ENCODE data around the gene MAB21L4.

Gene MAB21L4

GRCh38 chr2:240928476-240929363 lies 32.8 kb upstream of the MAB21L4 start:
- no peak for TF ChIP-seq CTCF (IDR thresholded peaks at IDR 0.05; ENCODE audit: low read depth, low read length, missing control alignments)
- no peak for DNase-seq (ENCODE audit: extremely low read depth, low read depth)
- no peak overlapping the region for H3K4me3 ChIP-seq (replicated peaks; ENCODE audit: low read depth, low read length)

GRCh38 chr2:240927390-240927781 lies 31.4 kb upstream of the MAB21L4 start:
- H3K4me3 ChIP-seq (replicated peaks; ENCODE audit: low read depth, low read length) = no peak overlapping the region
- DNase-seq (ENCODE audit: extremely low read depth, low read depth) = no peak
- no peak for TF ChIP-seq CTCF (IDR thresholded peaks at IDR 0.05; ENCODE audit: low read depth, low read length, missing control alignments)

GRCh38 chr2:240926516-240927389 lies 30.8 kb upstream of the MAB21L4 start:
- TF ChIP-seq CTCF (IDR thresholded peaks at IDR 0.05; ENCODE audit: low read depth, low read length, missing control alignments) = no peak
- no peak for DNase-seq (ENCODE audit: extremely low read depth, low read depth)
- no peak overlapping the region for H3K4me3 ChIP-seq (replicated peaks; ENCODE audit: low read depth, low read length)

GRCh38 chr2:240925568-240926515 lies 29.9 kb upstream of the MAB21L4 start:
- no peak for TF ChIP-seq CTCF (IDR thresholded peaks at IDR 0.05; ENCODE audit: low read depth, low read length, missing control alignments)
- no peak for DNase-seq (ENCODE audit: extremely low read depth, low read depth)
- H3K4me3 ChIP-seq (replicated peaks; ENCODE audit: low read depth, low read length) = no peak overlapping the region

GRCh38 chr2:240925191-240925567 lies 29.2 kb upstream of the MAB21L4 start:
- no peak for DNase-seq (ENCODE audit: extremely low read depth, low read depth)
- TF ChIP-seq CTCF (IDR thresholded peaks at IDR 0.05; ENCODE audit: low read depth, low read length, missing control alignments) = no peak
- H3K4me3 ChIP-seq (replicated peaks; ENCODE audit: low read depth, low read length) = no peak overlapping the region

GRCh38 chr2:240922982-240923537 lies 27.1 kb upstream of the MAB21L4 start:
- no peak for DNase-seq (ENCODE audit: extremely low read depth, low read depth)
- no peak for TF ChIP-seq CTCF (IDR thresholded peaks at IDR 0.05; ENCODE audit: low read depth, low read length, missing control alignments)
- H3K4me3 ChIP-seq (replicated peaks; ENCODE audit: low read depth, low read length) = no peak overlapping the region
